Inflammatory macrophage (primary cell): ENCODE measurements around the gene F7.

ENCODE experiments used
- DNase-seq, 2 donors: peaks; one replicate each; pipeline ENCODE4 v3.0.0-alpha.2; 2020 to 2022

The F7 gene

GRCh38 chr13:113118261-113119021, 12.8 kb downstream of the F7 start:
- DNase-seq: no peak

GRCh38 chr13:113119166-113119821, 13.7 kb downstream of the F7 start:
- no peak for DNase-seq

GRCh38 chr13:113119822-113120189, 14.2 kb downstream of the F7 start:
- DNase-seq: no peak

GRCh38 chr13:113120300-113121182, 14.9 kb downstream of the F7 start:
- DNase-seq: no peak

GRCh38 chr13:113121183-113121927, 15.8 kb downstream of the F7 start:
- DNase-seq: no peak

- DNase-seq: no peak
Measured at GRCh38 chr13:113121928-113122471, 16.4 kb downstream of the F7 start.

- no peak for DNase-seq
Measured at GRCh38 chr13:113122550-113123225, 17.1 kb downstream of the F7 start, which contains the start of gene F10. Gene F10, plus strand, starts transcription at chr13:113122799. Its CDS starts 57 bp downstream, at chr13:113122856.

- DNase-seq: no peak
Measured at GRCh38 chr13:113123226-113124201, 17.9 kb downstream of the F7 start.

GRCh38 chr13:113124211-113124970, 18.8 kb downstream of the F7 start:
- no peak for DNase-seq

- no peak for DNase-seq
Measured at GRCh38 chr13:113125506-113126264, 20.1 kb downstream of the F7 start.

GRCh38 chr13:113126265-113127150, 20.9 kb downstream of the F7 start:
- no peak for DNase-seq

- no peak for DNase-seq
Measured at GRCh38 chr13:113129480-113129879, 23.9 kb downstream of the F7 start.

- DNase-seq: no peak
Measured at GRCh38 chr13:113129921-113130750, 24.5 kb downstream of the F7 start.

GRCh38 chr13:113135281-113135760, 29.7 kb downstream of the F7 start:
- DNase-seq: no peak

- DNase-seq: no peak
Measured at GRCh38 chr13:113137691-113138298, 32.2 kb downstream of the F7 start.
